LoVo (cell line): ENCODE data around the gene AHSP.
"Not testable (repeated sequence)": the region's sequence is repeated elsewhere in the genome, so short reads cannot be mapped to it uniquely, and the experiment has no call there.

Source experiments
- DNase-seq: peaks from one replicate; pipeline ENCODE4 v3.0.0-alpha.2; 2016; ENCODE audit warnings: low spot score

Gene AHSP

DNA sequence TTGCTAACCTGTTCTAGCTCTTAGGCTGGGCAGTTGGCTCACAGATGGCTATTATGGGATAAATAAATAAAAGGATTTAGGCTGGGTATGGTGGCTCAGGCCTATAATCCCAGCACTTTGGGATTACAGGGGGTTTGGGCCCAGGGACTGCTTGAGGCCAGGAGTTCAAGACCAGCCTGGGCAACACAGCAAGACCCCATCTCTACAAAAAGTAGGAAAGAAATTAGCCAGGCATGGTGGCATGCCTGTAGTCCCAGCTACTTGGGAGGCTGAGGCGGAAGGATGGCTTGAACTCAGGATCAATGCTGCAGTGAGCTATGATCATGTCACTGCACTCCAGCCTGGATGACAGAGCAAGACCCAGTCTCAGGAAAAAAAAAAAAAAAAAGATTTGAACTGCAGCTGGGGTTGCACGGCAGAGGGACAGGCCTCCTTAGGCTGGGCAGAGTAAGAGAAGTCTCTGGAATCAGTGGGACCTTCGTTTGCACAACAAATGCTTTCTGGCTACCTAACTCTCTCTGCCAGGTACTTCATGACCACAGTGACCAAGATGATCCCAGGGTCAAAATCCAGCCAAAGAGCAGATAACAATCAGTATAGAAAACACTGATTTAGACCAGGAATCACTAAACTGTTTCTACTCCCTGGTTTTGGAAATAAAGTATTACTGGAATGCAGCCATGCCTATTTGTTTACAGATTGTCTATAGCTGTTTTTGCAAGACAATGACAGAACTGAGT, 26.3 kb upstream of the AHSP start:
- DNase-seq, result no peak

DNA sequence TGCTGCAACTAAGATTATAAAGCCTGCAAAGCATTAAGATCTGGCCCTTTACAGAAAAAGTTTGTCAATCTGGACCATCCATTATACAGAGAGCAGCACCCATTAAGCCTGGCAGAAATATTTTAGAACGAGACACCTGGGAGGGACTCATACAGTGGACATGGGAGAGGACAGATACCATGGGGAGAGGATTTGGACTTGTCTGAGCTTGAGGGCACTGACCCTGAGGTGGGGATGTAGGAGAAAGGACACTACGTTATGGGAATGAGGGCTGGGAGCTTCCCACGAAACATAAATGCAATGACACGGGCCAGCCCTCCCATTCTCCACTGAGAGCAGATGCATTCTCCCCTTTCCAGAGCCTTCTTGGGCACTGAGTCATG, 25.7 kb upstream of the AHSP start:
- no peak for DNase-seq

GRCh38 chr16:31502981-31503380, 24.7 kb upstream of the AHSP start:
- DNase-seq, result no peak

- DNase-seq, result not testable (repeated sequence)
Measured at GRCh38 chr16:31503555-31503954, 24.1 kb upstream of the AHSP start.

DNA sequence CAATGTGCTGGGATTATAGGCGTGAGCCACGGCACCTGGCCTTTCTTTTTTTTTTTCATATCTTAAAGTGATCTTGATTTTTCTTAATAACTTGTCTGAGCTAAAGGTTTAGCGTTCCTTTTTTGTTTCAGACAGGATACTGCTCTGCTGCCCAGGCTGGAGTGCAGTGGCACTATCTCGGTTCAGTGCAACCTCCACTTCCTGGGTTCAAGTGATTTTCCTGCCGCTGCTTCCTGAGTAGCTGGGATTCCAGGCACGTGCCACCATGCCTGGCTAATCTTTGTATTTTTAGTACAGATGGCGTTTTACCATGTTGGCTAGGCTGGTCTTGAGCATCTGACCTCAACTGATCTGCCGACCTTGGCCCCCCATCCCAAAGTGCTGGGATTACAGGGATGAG, 23.5 kb upstream of the AHSP start:
- DNase-seq, result no peak

DNA sequence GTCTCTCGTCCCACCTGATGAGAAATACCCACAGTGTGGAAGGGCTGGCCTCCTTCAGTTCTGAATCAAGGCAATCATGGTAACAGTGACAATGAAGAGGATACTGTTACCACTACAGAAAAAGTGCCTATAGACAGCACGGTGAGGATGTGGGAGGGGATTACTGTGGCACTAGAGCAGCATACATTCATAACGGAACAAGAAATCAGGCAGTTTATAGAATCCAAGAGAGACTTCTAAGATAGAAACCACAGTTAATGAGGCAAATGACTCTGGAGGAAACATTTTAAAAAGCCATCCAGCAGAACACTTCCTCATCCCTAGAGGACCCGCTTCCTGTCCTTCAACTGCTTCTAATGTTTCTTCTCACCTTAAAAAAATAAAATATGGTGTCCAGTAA, 22.2 kb upstream of the AHSP start:
- DNase-seq, result no peak

- no peak for DNase-seq
Measured at GRCh38 chr16:31507617-31507928, 20.1 kb upstream of the AHSP start.

DNA sequence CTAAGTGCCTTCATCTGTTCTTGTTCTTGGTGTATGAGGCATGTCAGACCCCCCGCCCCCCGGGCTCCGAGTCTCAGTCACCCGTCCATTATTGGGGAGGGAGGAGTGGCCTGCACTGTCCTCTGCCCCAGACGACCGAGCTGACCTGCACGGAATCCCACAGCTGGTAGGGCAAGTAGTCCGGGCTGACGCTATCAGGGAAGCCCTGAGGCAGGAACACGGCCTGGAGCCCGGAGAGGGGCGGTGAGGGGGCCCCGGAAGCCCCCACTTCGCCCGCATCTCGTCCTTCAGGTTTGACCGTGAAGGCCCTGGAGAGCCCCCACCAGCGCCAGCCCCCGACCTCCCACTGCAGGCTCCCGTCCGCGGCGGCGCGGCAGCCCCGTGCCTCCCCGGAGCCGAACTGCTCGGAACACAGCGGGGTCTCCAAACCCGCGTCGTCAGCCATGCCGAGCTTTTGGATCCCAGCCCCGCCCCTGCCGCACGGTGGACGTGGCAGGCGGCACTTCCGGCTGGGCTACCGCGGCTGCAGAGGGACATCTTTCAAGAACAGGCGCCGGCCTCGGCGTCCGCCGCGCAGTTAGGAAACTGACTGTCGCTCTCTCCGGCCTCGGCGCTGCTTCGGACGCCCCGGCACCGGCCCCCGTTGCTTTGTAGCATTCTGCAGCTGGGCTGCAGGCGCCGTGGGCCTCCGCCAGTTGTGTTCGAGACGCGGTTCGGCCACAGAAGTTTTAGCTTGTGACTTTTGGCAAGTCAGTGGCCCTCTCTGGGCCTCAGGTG, 19.6 kb upstream of the AHSP start, which contains the start of gene RUSF1:
Gene RUSF1 (minus strand): TSS at position 463 of the 777 bp plus-strand sequence. CDS start 18 bp downstream, at position 445.
- peak; percentile 85 for DNase-seq

DNA sequence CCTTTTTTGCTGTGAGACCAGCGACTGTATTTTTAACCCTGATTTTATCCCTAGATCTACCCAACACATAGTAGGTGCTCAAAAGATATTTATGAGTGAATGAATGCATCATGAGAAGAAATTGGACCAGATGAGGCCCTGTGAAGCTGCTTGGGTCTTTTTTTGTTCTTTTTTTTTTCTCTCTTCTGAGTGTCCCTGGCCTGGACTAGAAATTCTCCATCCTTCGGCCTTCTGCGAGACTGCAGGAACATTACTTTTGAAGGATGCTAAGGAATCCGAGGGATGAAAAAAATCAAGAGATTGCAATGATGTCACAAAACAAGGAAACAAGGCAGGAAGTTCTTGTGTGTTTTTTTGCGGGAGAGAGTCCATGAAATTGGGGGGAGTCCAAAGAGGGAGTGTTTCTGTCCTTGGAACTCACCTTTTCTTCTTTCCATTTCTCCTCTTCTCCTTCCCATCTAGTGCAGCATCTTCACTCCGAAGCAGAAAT, 18.9 kb upstream of the AHSP start:
- DNase-seq, result peak; percentile 30

DNA sequence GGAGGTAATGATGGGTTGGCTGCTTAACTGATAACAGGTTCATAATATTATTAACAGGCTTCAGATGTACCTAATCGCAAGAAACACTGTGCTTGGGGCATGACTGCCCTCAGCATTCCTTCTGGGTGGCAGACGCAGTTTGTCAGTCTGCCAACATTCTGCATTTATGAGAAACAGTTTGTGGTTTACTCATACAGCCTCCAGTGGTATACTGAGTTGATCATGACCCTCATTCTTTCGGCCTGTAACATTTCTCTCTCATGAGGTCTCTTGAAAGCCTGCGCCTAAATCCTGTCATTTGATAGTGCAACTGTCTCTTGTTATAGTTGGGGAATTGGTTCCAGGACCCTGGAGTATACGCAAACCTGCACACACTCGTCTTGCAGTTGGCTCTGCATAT, 14.6 kb upstream of the AHSP start:
- no peak for DNase-seq

DNA sequence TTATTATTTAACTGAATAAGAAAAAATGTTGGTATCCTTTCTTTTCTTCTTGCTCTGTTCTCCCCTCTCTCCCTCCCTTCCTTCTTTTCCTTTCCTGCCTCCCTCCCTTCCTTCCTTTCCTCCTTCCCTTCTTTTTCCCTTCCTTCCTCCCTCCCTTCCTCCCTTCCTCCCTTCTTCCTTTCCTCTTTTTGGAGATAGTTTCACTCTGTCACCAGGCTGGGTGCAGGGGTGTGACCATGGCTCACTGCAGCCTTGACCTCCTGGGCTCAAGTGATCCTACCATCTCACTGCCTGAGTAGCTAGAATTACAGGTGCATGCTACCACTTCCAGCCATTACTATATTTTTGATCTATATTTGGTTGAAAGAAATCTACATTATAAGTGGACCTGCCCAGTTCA, 13.8 kb upstream of the AHSP start:
- no peak for DNase-seq

- no peak for DNase-seq
Measured at GRCh38 chr16:31517800-31518402, 9.8 kb upstream of the AHSP start.

DNA sequence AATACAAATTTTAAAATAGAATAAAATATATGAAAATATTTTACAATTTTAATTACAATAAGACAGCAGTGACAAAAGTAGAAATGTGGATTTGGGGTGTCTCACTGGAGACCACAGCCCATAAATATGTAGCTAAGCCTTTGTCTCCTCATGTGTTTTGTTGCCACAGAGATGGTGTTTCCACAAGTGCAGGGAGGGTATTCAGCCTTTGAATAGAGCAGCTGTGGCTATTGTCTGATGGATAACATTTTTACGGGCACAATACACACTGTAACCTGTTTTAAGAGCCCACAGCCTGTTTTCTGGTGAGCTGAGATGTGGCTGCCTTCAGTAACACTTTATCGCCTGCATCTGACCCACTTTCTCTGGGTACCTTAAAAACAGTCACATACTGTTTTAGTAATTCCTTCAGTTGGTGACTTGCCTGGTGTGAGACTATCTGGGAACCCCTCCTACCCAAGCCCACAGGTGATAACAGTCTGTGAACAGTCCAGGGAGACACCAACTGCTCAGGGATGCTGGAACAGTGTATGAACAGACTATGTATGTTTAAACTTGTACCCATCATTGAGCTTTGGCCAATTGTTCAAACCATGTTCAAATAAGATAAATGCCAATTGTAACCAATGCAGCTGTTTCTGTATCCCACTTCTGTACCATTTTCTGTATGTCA, 7.8 kb upstream of the AHSP start:
- no peak for DNase-seq

- DNase-seq, result no peak
Measured at GRCh38 chr16:31521368-31521767, 6.3 kb upstream of the AHSP start.

- no peak for DNase-seq
Measured at GRCh38 chr16:31522071-31522470, 5.6 kb upstream of the AHSP start.

- not testable (repeated sequence) for DNase-seq
Measured at GRCh38 chr16:31523768-31524167, 3.9 kb upstream of the AHSP start.

- no peak for DNase-seq
Measured at GRCh38 chr16:31525113-31525512, 2.6 kb upstream of the AHSP start.

DNA sequence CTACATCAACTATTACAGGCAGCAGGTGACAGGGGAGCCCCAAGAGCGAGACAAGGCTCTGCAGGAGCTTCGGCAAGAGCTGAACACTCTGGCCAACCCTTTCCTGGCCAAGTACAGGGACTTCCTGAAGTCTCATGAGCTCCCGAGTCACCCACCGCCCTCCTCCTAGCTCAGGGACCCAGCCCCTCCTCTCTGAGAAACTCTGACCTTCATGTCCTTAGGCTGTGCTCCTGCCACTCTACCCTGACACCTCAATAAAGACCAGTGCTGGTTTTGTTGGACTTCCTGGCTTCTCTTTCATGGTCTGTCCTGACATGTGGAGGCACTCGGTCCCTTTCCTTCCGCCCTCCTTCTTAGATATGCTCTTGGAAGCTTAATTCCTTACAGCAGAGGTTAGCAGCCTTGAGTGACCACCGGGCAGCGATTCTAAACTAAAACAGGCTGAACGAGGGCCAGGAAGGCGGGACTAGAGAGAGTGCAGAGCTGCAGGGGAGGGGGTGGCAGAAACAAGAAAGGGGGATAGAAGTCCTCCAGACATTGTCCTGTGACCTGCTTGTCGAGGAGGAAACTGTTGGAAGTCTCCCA, 915 bp downstream of the AHSP start:
- no peak for DNase-seq

DNA sequence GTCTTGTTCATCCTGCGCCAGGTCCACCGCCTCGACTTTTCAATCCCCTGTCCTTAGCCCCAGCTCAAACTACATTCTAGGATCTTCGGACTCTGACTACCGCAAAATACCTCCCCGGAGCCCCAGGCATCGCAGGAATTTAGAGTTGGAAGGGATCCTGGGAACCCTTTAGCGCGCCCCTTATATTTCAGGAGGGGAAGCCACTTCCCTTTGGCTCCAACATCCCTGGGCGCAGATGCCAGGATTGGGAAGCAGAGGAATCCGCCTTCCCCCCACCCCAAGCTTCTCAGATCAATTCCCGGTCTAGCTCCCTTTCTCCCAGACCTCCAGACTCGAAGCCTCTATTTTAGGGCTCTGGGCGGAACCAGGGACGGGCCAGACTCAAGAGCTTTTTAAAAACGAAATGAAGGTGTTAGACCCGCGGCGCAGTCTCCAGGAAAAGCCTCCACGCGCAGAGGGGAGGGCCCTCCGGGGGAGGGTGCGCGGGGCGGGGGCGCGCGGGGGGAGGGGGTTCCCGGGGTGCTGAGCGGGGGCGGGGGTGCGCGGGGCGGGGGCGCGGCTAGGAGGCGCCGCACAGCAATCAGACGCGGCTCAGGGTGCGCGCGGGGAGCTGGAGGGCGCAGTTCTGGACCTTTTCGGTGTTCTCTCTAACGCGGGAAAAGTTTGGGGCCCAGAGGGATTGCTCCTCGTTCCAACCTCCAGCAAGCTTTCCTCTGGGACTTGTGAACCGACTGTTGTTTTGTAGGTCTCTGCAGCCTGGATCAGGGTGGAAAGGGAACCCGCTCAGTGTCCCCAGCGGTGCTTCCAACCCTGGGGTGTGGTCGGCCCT, 1.6 kb downstream of the AHSP start:
- DNase-seq, result no peak

DNA sequence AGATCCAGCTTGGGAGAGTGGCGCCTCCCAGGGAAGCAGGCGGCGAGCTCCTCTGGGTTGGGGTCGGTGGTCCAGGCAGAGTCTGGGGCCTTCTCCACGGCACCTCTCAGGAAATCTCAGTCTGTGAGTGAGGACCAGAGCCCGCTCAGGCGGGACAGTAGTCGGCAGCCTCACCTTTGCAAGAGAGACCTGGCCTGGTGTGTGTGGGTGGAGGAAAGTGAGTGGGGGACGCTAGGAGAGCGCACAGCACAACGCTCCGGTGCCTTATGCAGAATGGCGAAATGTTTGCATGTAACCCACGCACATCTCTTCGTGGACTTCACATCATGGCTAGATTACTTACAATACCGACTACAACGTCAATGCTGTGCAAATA, 2.2 kb downstream of the AHSP start:
- DNase-seq, result no peak

DNA sequence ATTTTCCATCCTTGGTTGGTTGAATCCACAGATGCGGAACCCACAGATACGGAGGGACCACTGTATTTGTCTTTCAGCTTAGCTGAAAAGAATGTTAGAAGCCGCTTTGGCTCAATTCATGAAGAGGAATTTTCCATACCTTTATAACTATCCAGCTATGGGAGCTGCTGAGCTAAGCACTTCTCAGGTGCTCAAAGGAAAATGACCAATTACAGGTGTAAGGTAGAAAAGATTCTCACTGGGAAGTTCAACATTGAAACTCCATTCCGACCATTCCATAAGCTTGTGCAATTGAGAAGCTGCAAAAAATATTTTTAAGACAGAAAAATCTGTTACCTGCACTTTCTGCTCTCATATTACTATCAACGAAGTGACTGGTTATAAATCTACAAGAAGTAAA, 2.7 kb downstream of the AHSP start:
- DNase-seq, result no peak
